Measurements from ENCODE around the gene LIMS2. TPM values are rescaled to one million over a fixed set of nuclear protein-coding genes. Genes with fewer than 3 reads are reported as not detected.
A peak's percentile ranks its signal among the peaks of the same experiment; 100 is the strongest.

Gene LIMS2
- total RNA-seq, 6 experiments from 2014 or later = 47.8 to 65.0 (median 59.1) TPM

DNA sequence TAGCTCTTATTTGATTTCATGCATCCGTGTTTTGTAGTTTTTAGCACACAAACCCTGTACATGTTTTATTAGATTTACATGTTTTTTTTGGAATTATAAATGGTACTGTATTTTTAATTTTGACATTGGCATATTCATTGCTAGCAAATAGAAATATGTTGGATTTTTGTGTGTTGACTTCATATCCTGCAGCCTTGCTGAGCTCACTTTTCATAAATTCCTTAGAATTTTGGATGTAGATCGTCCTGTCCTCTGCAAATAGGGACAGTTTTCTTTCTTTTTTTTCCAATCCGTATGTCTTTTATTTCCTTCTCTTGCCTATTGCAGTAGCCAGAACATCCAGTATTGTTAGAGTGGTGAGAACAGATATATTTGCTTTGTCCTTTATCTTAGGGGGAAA is 76.1 kb downstream of the LIMS2 start:
- Mint-ChIP-seq H3K4me3 (peak overlapping the region; percentile 50), H3K9me3 (peaks cover 62% of the 10 kb centered on the region), H3K27ac (peak overlapping the region; percentile 25), H3K4me1 (ENCODE audit: low read depth) (peaks cover 44% of the 10 kb centered on the region), H3K27me3 (ENCODE audit: insufficient read depth) (no peaks in the 10 kb centered on the region), H3K36me3 (ENCODE audit: low read depth) (peaks cover 59% of the 10 kb centered on the region)
- no peak for DNase-seq
- no peak for TF ChIP-seq CTCF (IDR thresholded peaks at IDR 0.05)

DNA sequence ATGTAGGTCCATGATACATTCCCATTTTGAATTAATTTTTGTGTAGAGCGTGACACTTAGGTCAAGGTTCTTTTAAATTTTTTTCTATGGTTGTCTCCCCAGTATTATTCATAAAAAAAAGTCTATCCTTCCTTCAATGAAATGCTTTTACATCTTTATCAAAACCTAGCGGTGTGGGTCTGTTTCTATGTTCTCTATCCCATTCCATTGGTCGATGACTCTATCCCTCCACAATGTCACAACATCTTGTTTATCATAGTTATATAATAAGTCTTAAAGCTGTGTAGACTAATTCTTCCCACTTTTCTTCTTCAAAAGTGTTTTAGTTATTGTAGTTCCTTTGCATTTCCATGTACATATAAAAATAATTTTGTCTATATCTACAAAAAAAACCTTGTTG is 76.6 kb downstream of the LIMS2 start:
- no peak for DNase-seq
- peak overlapping the region; percentile 80 for H3K27ac Mint-ChIP-seq

GRCh38 chr2:127597984-127598380 is 77.3 kb downstream of the LIMS2 start:
- DNase-seq = peak; percentile 63
- H3K27ac Mint-ChIP-seq = peak overlapping the region; percentile 80
- H3K27me3 Mint-ChIP-seq (ENCODE audit: insufficient read depth) = no peaks in the 10 kb centered on the region
- H3K4me3 Mint-ChIP-seq = no peak overlapping the region
- peaks cover 44% of the 10 kb centered on the region for H3K4me1 Mint-ChIP-seq (ENCODE audit: low read depth)
- H3K36me3 Mint-ChIP-seq (ENCODE audit: low read depth) = peaks cover 52% of the 10 kb centered on the region
- no peak for TF ChIP-seq CTCF (IDR thresholded peaks at IDR 0.05)
- peaks cover 53% of the 10 kb centered on the region for H3K9me3 Mint-ChIP-seq

More for the DNA sequence above, 76.6 kb downstream of the LIMS2 start:
- Mint-ChIP-seq H3K4me1 (ENCODE audit: low read depth) (peaks cover 44% of the 10 kb centered on the region), H3K4me3 (no peak overlapping the region), H3K9me3 (peaks cover 59% of the 10 kb centered on the region), H3K27me3 (ENCODE audit: insufficient read depth) (no peaks in the 10 kb centered on the region), H3K36me3 (ENCODE audit: low read depth) (peaks cover 57% of the 10 kb centered on the region)
- TF ChIP-seq CTCF (IDR thresholded peaks at IDR 0.05) = no peak

- DNase-seq = no peak
- Mint-ChIP-seq H3K27me3 (ENCODE audit: insufficient read depth) (no peaks in the 10 kb centered on the region), H3K4me1 (ENCODE audit: low read depth) (peaks cover 44% of the 10 kb centered on the region), H3K9me3 (peaks cover 46% of the 10 kb centered on the region), H3K27ac (peak overlapping the region; percentile 80), H3K4me3 (no peak overlapping the region), H3K36me3 (ENCODE audit: low read depth) (peaks cover 47% of the 10 kb centered on the region)
- no peak for TF ChIP-seq CTCF (IDR thresholded peaks at IDR 0.05)
Observed at GRCh38 chr2:127597046-127597983, 78.0 kb downstream of the LIMS2 start.

DNA sequence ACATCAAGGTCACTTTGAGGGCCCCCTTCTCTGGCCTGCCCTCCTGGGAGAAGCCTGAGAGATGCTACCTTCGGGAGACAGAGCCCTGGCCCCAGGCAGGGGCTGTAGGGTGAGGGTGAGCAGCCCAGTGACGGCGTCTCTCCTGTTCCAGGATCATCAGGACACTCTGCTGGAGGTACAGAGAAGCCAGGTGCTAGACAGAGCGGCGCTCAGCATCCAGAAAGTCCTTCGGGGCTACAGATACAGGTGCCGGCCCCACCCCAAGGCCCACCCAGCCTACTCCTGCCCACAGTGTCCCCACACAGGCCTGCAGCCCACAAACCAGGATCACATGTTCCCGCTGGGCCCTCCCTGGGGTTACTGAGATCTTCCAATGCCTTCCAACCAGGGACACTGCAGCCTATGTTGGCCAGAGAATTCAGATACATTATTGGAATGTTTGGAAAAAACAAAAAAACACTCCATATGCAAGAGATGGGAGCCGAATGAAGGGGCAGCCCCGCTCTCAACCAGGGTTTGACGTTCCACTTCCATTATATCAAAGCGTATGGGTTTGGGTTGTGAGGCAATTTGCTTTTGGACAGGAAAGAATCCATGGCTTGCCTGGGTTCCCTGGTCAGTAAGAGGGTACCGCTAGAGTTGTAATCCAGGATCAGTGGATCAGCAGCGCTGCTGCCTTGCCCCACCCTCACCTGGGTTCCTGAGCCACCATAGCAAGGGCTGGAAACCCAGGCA is 78.9 kb downstream of the LIMS2 start:
- H3K4me1 Mint-ChIP-seq (ENCODE audit: low read depth) = peaks cover 44% of the 10 kb centered on the region
- TF ChIP-seq CTCF (IDR thresholded peaks at IDR 0.05) = no peak
- no peaks in the 10 kb centered on the region for H3K27me3 Mint-ChIP-seq (ENCODE audit: insufficient read depth)
- DNase-seq = no peak
- no peak overlapping the region for H3K27ac Mint-ChIP-seq
- H3K9me3 Mint-ChIP-seq = peaks cover 37% of the 10 kb centered on the region
- H3K4me3 Mint-ChIP-seq = no peak overlapping the region
- peaks cover 39% of the 10 kb centered on the region for H3K36me3 Mint-ChIP-seq (ENCODE audit: low read depth)
